C4-2B (cell line): ENCODE measurements around the gene THRB.

Experiments
- H3K27ac ChIP-seq: fragments of 450-650 bp; 2 replicates; pipeline ENCODE4 v1.5.1; 2017
- CTCF ChIP-seq: fragments of 450-650 bp; conservative IDR thresholded peaks from 2 replicates; pipeline ENCODE4 v1.5.1; 2017; ENCODE audit warnings: mild to moderate bottlenecking
- ZFX ChIP-seq: fragments of 450-650 bp; IDR thresholded peaks from 2 replicates; pipeline ENCODE4 v1.6.1; 2017

Gene THRB

GRCh38 chr3:24229468-24230221 lies 265.0 kb downstream of the THRB start:
- no peak overlapping the region for H3K27ac ChIP-seq
- TF ChIP-seq CTCF, result no peak
- no peak for TF ChIP-seq ZFX

- H3K27ac ChIP-seq, result no peak overlapping the region
- TF ChIP-seq CTCF (no peak), ZFX (no peak)
Measured at GRCh38 chr3:24227635-24228034, 267.0 kb downstream of the THRB start.

- H3K27ac ChIP-seq, result no peak overlapping the region
- TF ChIP-seq CTCF (no peak), ZFX (no peak)
Measured at GRCh38 chr3:24226397-24226796, 268.3 kb downstream of the THRB start.

- no peak for TF ChIP-seq ZFX
- no peak for TF ChIP-seq CTCF
- no peak overlapping the region for H3K27ac ChIP-seq
Measured at GRCh38 chr3:24225385-24225950, 269.2 kb downstream of the THRB start.

GRCh38 chr3:24224666-24225384 lies 269.8 kb downstream of the THRB start:
- TF ChIP-seq ZFX, result no peak
- no peak for TF ChIP-seq CTCF
- H3K27ac ChIP-seq, result no peak overlapping the region

- no peak overlapping the region for H3K27ac ChIP-seq
- TF ChIP-seq ZFX (no peak), CTCF (no peak)
Measured at GRCh38 chr3:24222165-24222805, 272.4 kb downstream of the THRB start.
